AG10803 (cell line): Measurements from ENCODE around the gene CZIB.

ENCODE experiments used
- DNase-seq: peaks from one replicate; pipeline ENCODE4 v3.0.0; 2010; ENCODE audit warnings: low read depth
- H3K4me3 ChIP-seq: 2 replicates; pipeline ENCODE4 v1.5.1; 2011; ENCODE audit warnings: mild to moderate bottlenecking, low read length, control low read depth
- CTCF ChIP-seq: conservative IDR thresholded peaks from 2 replicates; pipeline ENCODE4 v1.5.1; 2011; ENCODE audit warnings: mild to moderate bottlenecking, low read length, control low read depth, inconsistent platforms

CZIB gene

GRCh38 chr1:53180226-53180625 is 40.2 kb downstream of the CZIB start:
- H3K4me3 ChIP-seq: no peak overlapping the region
- no peak for TF ChIP-seq CTCF
- DNase-seq: peak; percentile 68

GRCh38 chr1:53176452-53177208 is 43.8 kb downstream of the CZIB start:
- H3K4me3 ChIP-seq: no peak overlapping the region
- peak; percentile 46 for DNase-seq
- peak; percentile 46 for TF ChIP-seq CTCF

- TF ChIP-seq CTCF: no peak
- peak; percentile 42 for DNase-seq
- no peak overlapping the region for H3K4me3 ChIP-seq
Measured at GRCh38 chr1:53174971-53175913, 45.2 kb downstream of the CZIB start.

GRCh38 chr1:53172426-53173128 is 47.9 kb downstream of the CZIB start:
- DNase-seq: peak; percentile 89
- no peak overlapping the region for H3K4me3 ChIP-seq
- TF ChIP-seq CTCF: peak; percentile 64

GRCh38 chr1:53166912-53167311 is 53.5 kb downstream of the CZIB start:
- no peak overlapping the region for H3K4me3 ChIP-seq
- no peak for TF ChIP-seq CTCF
- no peak for DNase-seq

GRCh38 chr1:53166366-53166765 is 54.1 kb downstream of the CZIB start:
- H3K4me3 ChIP-seq: no peak overlapping the region
- TF ChIP-seq CTCF: no peak
- no peak for DNase-seq
